WERI-Rb-1 (cell line): ENCODE results near the gene LMNA.

ENCODE experiments used
- DNase-seq: peaks from one replicate; pipeline ENCODE4 v3.0.0-alpha.2; 2020
- H3K27ac ChIP-seq: fragments of 250-450 bp; sonication (Bioruptor Pico); 2 replicates; pipeline ENCODE4 v1.5.1; 2020; ENCODE audit warnings: mild to moderate bottlenecking, moderate library complexity
- H3K27me3 ChIP-seq: fragments of 250-450 bp; sonication (Bioruptor Pico); 2 replicates; pipeline ENCODE4 v1.5.1; 2021; ENCODE audit warnings: mild to moderate bottlenecking, low read depth, moderate library complexity; ENCODE audit not compliant: insufficient read depth, severe bottlenecking
- H3K36me3 ChIP-seq: fragments of 250-450 bp; sonication (Bioruptor Pico); 2 replicates; pipeline ENCODE4 v1.5.1; 2020; ENCODE audit warnings: mild to moderate bottlenecking, moderate library complexity
- H3K4me3 ChIP-seq: 2 replicates; pipeline ENCODE4 v1.5.1; 2011; ENCODE audit warnings: low read depth, mild to moderate bottlenecking, control low read depth, low read length
- H3K9me3 ChIP-seq: fragments of 250-450 bp; sonication (Bioruptor Pico); 2 replicates; pipeline ENCODE4 v1.5.1; 2021; ENCODE audit warnings: mild to moderate bottlenecking, moderate library complexity; ENCODE audit not compliant: severe bottlenecking
- TF ChIP-seq, protein P1 (sequence below): IDR thresholded peaks from 2 replicates; pipeline ENCODE4 v1.5.1; 2011; ENCODE audit warnings: low read depth, mild to moderate bottlenecking, control low read depth, inconsistent platforms, low read length

The LMNA gene

DNA sequence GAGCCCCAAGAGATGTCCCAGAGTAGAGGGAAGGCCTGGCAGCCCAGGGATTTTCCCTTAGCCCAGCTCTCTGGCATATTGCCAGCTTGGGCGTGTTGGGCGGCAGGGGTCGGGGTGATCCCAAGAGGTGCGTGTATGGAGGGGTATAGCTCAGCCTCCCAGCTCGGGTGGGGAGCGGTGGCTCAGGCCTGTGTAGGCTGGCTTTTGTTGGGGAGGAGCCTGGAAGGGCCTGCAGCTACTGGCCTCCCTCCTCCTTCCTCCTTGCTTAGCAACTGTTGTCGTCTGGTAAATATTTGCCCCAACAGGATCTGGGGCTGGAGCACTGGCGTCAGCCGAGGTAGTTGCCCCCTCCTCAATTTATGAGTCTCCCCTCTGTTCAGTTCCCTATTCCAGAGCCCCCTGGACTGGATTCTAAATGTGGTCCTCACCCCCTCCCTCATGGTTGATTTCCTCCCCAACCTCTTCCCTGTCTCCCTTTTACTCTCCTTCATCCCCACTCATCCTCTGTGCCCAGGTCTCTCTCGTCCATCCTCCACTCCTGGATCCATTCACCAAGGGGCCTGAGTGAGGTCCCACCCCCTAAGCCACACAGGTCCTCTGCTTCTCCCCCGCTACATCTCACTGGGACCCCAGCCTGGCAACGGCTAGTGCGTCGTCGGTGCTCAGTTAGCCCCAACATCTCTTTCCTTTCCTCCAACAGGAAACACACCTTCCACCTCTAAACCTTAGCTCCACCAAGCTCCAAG lies 10.3 kb upstream of the LMNA start:
- Histone ChIP-seq H3K4me3 (no peak overlapping the region), H3K27me3 (no peaks in the 10 kb centered on the region), H3K27ac (peak overlapping the region; percentile 12; the same call in 1 of the 2 replicates), H3K9me3 (no peaks in the 10 kb centered on the region), H3K36me3 (0 out of 2 replicates have a peak, but pooled peaks cover 3% of the 10 kb centered on the region)
- TF ChIP-seq, protein P1, sequence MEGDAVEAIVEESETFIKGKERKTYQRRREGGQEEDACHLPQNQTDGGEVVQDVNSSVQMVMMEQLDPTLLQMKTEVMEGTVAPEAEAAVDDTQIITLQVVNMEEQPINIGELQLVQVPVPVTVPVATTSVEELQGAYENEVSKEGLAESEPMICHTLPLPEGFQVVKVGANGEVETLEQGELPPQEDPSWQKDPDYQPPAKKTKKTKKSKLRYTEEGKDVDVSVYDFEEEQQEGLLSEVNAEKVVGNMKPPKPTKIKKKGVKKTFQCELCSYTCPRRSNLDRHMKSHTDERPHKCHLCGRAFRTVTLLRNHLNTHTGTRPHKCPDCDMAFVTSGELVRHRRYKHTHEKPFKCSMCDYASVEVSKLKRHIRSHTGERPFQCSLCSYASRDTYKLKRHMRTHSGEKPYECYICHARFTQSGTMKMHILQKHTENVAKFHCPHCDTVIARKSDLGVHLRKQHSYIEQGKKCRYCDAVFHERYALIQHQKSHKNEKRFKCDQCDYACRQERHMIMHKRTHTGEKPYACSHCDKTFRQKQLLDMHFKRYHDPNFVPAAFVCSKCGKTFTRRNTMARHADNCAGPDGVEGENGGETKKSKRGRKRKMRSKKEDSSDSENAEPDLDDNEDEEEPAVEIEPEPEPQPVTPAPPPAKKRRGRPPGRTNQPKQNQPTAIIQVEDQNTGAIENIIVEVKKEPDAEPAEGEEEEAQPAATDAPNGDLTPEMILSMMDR = no peak
- DNase-seq = no peak

DNA sequence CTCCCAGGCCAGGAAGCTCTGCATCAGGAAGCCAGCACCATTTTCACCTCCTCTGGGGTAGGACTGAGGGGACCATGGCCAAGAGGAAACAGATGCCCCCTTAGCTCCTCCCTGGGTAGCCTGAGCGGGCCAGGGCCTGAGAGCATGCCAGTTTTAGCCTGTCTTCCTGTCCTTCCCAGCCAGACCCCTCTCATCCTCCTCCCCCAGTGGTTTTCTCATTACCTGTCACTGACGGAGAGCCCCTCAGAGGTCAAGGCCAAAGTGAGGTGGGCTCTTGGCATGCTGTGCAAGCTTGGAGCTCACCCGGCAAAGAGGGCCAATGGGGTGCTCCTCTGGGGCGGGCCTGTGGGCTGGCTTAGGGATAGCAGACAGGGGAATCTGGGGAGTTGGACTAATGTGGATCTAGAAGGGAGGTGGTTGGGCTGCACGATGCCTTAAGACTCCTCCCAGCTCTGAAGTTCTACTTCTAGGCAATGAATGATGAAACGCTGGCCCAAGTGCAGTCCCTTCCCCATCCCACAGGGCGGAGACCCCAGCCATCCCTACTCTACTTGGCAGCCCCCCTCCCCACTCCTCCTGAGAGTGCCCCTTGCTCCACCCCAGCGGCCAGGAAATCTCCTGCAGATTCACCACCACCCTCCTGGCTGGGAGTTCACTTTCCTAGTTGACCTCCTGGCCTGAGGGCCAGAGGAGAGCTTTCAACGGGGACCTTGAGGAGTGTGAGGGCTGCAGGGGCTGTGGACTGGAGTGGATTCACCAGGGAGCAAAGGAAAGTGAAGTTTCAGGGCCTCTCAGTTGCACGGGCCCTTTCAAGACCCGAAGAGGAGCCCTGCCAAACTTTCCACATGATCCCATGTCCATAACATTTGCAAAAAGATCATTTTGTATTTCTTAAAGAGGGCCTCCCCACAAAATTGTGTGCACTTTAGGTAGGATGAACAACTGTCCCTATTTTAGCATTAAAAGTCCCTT lies 9.4 kb upstream of the LMNA start:
- H3K4me3 ChIP-seq = peak overlapping the region; percentile 44
- no peaks in the 10 kb centered on the region for H3K27me3 ChIP-seq
- no peak for DNase-seq
- H3K36me3 ChIP-seq = 0 out of 2 replicates have a peak, but pooled peaks cover 3% of the 10 kb centered on the region
- peak overlapping the region; percentile 80 for H3K27ac ChIP-seq
- no peaks in the 10 kb centered on the region for H3K9me3 ChIP-seq
- TF ChIP-seq, protein P1 = no peak

GRCh38 chr1:156106624-156107488 lies 7.7 kb upstream of the LMNA start:
- H3K4me3 ChIP-seq = no peak overlapping the region
- no peak for DNase-seq
- TF ChIP-seq, protein P1 = no peak
- no peaks in the 10 kb centered on the region for H3K9me3 ChIP-seq
- no peaks in the 10 kb centered on the region for H3K27me3 ChIP-seq
- peak overlapping the region; percentile 61 for H3K27ac ChIP-seq
- H3K36me3 ChIP-seq = 0 out of 2 replicates have a peak, but pooled peaks cover 3% of the 10 kb centered on the region

DNA sequence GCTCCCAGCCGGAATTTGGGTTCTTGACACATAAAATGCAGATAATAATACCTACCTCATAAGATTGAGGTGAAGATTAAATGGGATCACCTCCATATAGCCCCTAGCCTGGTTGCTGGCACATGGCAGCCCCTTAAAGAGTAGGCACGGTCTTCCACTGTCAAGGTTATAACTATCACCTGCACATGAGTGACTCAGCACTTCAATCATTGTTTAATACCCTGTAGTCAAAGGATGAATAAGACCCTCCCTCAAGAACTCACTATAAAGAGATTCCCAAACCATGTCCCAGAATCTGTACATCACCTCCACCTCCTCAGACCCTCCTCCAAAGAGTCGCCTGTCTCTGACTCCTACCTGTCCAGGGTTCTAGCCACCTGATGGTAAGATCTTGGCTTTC lies 6.5 kb upstream of the LMNA start:
- Histone ChIP-seq H3K36me3 (no peaks in the 10 kb centered on the region), H3K9me3 (no peaks in the 10 kb centered on the region), H3K4me3 (no peak overlapping the region), H3K27ac (no peak overlapping the region), H3K27me3 (no peaks in the 10 kb centered on the region)
- no peak for DNase-seq
- TF ChIP-seq, protein P1 = no peak

DNA sequence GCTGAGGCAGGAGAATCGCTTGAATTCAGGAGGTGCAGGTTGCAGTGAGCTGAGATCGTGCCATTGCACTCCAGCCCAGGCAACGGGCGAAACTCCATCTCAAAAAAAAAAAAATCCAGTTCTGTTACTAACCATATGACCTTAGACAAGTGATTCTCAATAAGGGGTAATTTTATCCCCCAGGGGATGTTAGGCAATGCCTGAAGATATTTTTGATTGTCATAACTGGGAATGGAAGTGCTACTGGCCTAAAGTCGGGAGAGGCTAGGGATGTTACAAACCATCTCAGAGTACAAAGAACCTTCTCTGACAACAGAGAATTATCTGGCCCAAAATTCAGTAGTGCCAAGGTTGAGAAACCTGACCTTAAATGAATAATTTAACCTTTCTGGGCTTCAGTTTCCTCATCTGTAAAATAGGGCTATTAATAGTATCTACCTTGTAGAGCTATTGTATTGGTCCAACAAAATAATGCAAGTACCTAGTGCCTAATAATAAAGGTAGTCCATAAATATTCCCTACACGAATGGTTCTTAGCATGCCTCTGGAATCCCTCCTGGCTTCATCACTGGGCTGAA lies 5.8 kb upstream of the LMNA start:
- TF ChIP-seq, protein P1 = no peak
- Histone ChIP-seq H3K4me3 (no peak overlapping the region), H3K27me3 (no peaks in the 10 kb centered on the region), H3K27ac (no peak overlapping the region), H3K36me3 (no peaks in the 10 kb centered on the region), H3K9me3 (no peaks in the 10 kb centered on the region)
- no peak for DNase-seq
